HS-5 (cell line): ENCODE measurements around the gene HDAC9.

Experiments used
- DNase-seq: peaks from one replicate; pipeline ENCODE4 v3.0.0-alpha.2; 2012; ENCODE audit warnings: low read depth

Gene HDAC9

DNA sequence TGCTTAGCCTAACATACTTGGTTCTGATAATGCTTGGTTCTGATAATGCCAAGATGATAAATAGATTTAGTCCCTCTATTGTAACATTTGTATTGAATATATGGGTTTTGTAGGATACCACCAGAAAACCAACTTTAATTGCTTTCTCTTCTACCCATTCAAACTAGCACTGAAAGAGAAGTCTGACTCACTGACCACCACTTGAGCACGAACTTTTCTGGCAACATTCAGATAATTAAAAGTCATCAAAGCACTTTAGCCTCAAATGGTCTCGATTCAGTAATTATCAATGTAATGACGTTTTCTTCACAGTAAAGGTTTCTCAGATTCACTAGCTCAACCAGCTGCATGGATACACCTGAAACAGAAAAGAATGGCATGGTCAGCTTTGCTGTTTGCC is 63.0 kb downstream of the HDAC9 start:
- no peak for DNase-seq

DNA sequence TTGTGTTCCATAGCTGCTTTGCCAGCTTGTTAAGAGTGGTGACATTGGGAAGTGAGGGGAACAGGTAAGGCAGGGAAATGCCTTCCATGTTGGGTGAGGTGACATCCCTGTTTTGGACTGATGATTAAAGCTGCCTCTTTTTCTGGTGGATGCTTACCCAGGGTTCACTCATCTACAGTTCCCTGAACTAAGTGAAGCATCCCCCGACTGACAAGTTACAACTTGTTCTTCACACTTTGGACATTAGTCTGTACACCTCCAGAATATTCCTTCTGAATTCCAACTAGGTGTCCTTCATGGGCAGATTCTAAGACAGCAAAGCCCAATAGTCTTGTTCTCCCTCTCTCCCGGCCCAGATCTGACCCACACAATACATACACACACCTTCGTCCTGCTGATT is 63.4 kb downstream of the HDAC9 start:
- no peak for DNase-seq

DNA sequence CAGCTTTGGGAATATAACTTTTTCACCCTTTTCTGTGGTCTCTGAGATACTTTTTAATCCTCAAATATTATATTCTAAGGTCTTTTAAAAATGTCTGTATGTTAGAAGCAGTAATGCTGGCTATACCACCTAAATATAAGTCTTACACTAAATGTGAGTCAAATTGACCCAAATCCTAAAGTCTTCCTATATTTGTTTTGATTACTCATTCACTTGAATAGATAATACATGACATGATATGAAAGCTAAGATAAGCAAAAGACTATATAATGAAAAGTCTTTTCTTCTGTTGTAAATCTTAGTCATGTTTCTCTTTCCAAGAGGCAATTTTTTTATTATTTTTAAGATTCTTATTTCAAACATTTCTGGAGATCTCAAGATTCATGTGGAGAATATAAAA is 64.2 kb downstream of the HDAC9 start:
- DNase-seq: no peak

DNA sequence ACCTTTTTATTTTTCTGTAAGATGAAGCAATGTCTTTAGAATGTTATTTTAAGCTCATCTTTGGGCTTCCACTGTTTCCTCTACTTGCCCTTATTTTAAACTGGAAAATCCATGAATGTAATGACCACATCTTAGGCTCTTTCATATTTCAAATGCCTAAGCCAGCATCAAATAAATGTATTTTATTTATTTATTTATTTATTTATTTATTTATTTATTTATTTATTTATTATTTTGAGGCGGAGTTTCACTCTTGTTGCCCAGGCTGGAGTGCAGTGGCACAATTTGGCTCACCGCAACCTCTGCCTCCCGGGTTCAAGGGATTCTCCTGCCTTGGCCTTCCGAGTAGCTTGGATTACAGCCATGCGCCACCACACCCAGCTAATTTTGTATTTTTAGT is 69.2 kb downstream of the HDAC9 start:
- DNase-seq: no peak

DNA sequence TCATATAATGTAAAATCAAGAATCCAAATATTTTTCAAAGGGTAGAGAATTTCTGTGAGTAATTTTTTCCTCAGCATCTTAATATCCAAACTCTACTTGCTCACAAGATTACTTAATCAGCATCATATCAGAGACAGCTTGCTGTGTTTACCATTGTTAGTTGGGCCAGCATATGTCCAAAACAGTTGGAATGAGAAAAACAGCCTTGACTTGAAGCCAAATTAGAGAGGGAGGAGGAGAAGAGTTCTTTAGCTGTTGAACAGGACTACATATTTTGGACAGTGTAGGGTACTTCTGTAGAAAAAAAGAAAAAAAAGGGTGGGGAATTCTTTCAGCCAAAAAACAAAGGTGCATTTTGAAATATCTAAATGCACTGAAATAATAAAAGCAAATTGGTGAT is 69.8 kb downstream of the HDAC9 start:
- no peak for DNase-seq

DNA sequence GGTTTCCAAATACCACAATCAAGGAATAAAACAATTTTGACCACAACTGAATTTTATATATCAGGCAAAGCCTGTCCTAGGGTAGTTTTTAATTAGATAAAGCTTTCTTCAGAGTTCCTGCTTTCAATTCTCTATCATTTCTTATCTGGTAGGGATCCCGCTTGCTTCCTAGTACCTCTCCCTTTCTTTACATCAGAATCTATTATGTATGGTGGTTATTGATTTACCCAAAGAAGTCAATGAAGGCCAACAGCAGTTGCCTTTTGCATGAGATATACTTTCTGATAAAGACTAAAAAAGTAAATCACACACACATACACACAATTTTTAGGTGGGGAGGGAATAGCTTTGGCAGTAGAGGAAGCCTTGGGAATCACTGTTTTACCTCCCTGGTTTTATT is 70.7 kb downstream of the HDAC9 start:
- DNase-seq: no peak

DNA sequence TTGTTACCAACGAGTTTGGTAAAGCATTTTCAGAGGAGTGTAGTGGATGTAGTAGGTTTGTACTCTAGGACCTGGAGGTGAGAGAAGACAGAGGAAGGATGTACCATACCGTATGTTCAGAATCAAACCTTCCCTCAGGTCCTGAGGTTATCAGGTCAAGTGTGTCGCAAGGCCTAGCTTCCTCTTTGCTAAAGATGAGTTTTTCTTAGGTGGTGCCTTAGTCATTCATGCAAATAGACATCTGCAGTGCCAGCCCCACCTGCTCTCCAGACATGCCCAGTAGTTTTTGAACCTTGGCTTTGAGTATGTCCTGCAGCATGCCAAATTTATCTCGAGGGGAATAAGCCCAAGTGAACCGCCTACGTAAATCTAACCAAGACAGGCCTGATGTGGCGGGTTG is 71.3 kb downstream of the HDAC9 start:
- no peak for DNase-seq

DNA sequence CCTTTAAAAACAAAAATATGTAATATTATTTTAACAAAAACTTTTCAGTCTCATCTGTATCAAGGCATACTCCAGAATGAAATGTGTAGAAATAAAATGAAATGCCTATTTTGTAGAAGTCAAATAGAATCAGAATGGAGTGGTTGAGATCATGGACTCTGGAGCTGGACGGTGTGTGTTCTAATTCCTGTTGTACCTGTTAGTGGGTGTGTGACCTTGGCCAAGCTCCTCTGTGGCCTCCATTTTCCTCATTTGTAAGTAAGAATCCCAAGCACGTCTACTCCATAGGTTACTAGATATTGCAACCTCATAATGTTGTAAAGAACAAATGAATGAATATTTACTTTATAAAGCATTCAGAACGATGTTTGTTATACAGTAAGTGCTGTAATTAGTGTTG is 74.9 kb downstream of the HDAC9 start:
- no peak for DNase-seq

DNA sequence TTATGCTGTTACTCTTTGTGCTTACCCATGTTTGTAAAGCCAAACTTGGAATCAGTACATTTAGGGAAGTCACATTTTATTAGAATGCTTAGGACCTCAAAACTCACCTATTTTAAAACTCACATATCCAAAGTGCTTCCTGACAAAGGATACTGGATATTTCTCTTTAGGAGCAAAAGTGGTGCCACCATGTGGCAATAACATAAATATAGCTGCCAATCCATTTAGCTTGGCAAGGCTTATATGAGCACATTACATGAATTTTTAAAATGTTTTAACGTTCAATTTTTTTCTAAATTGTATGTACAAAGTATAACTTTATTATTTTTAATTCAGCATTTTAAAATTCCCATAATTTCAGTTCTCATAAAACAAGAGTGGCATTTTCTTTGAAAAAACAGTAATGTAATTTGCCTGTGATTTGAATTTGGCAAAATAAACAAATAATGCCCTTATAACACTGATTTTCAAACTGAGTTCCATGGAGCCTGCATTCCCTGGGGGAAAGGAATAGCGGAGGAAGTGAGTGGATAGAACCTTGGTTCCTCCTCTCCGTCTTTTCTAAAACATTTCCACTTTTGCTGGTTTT is 75.4 kb downstream of the HDAC9 start:
- DNase-seq: no peak

DNA sequence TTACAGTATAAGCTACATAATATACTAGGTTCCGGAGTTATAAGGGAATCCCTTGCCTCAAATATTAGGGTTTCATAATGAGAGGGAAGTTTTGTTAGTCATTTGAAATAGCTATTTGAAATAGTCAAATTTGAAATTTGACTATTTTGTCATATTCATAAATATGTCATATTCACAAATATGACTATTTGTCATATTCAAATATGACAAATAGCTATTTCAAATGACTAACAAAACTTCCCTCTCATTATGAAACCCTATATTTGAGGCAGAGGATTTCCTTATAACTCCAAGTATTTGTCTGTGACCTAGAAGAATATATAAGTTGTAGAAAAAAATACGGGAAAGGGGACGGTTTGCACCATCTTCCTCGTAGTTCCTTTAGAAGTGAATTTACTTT is 76.6 kb downstream of the HDAC9 start:
- no peak for DNase-seq

DNA sequence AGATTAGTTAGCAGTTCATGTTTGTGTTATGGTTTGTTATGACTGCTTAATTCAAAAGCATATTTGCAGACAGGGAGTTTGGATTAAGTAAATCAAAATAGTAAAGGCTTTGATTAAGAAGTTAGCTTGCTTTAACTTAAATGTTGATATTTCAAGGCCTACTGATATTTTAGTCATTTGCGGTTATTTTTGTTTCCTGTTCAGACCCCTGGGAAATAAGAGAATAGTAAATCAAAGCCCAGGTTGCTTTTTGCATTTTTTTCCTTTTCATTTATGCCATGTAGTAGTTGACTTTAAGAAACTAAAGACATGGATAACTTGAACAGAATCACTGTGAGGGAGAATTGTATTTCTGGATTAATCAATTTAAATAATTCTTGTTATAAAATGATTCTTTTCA is 77.3 kb downstream of the HDAC9 start:
- DNase-seq: no peak

DNA sequence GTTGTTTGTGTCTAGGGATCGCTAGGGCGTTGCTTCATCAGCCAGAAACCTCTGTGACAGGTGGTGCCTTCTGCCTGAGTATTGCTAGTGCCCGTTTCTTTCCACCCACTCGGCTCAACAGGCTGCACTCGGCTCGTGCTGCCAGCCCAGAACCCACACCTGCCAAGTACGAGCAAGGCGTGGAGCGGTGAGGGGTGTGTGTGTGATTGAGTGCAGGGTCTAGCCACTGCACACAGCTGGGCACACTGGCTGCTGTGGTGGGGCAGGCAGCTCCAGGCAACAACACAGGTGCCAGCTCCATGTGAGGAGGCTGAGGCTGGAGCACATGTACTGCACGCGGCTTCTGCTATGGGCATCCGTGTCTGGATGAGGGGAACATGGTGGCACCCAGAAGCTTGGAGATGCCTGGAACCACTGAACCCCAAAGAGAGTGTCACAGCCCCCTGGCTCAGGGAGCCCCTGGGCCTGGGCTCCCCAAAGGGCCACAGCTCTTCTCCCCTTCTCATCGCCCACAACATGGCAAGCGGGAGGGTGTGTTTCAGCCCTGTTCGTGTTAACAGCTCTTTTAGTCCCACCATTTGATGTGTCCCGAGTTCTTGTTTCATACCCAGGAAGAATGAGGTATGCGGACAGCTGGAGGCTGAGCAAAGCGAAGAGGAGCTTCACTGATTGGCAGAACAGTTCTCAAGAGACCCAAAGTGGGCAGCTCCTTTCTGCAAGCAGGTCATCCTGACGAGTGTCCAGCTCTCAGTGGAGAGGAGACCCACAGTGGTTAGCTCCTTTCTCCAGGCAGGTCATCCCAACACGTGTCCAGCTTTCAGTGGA is 78.1 kb downstream of the HDAC9 start:
- no peak for DNase-seq

DNA sequence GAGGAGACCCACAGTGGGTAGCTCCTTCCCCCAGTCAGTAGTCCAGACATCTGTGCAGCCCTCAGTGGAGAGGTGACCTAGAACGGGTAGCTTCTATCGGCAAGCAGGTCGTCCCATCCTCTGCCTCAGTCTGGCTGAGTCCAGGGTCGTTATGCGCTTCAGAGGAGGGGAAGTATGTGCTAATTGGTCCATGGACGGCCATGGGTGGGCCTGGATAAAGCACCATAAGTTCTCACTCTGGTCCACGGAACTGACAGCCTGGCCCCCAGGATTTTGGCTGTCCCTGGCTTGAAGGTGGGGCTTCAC is 78.6 kb downstream of the HDAC9 start:
- DNase-seq: no peak

DNA sequence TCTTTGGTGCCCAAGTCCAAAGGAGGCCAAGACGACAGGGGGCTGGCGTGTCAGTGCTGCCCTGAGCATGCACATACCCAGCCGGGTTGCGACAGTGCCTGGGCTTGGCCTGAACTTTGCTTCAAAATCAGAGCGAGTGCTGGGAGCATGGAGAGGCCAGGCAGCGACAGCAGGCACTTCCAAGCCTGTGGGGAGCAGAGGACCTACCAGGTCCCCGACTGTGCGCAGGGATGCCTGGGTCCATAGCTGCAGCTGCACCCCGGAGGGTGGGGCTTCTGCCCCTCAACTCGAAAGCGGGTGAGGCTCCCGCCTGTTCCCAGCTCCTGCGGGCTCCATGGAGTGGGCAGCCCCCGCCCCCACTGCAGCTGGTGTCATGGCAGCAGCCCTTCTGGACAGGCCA is 79.1 kb downstream of the HDAC9 start:
- DNase-seq: no peak

DNA sequence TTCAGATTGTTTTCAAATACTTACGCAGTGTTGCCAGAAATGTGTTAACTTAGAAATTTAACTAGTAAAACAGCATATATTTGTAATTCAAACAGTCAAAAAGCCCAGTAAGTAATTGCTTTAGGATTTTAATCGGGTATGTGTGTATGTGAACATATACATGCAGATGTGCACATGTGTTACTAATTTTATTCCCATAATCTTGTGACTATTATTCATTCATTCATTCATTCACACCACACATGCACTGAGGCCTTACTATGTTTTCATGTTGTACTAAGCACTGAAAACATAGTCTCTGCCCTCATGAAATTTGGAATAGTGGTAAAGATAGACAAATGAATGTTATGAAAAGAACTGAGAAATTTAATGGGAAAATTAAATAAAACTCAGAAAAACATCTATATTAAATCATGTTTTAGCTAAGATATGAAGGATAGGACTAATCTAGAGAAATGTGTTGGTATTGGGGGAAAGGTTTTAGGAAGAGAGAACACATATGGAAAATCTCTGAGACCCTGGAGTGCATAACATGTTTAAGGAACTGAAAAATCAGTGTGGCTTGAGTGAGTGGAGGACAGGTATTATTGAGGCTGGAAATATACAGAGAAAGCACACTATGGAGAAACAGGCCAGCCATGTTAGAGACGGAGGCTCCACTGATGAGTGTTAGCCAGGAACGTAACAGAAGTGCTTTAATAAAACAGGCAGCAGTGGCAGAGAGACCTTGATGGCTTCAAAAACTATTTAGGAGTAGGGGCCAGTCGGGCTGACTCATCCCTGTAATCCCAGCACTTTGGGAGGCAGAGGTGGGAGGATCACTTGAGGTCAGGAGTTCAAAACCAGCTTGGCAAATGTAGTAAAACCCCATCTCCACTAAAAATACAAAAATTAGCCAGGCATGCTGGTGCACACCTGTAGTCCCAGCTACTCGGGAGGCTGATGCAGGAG is 80.3 kb downstream of the HDAC9 start:
- no peak for DNase-seq

DNA sequence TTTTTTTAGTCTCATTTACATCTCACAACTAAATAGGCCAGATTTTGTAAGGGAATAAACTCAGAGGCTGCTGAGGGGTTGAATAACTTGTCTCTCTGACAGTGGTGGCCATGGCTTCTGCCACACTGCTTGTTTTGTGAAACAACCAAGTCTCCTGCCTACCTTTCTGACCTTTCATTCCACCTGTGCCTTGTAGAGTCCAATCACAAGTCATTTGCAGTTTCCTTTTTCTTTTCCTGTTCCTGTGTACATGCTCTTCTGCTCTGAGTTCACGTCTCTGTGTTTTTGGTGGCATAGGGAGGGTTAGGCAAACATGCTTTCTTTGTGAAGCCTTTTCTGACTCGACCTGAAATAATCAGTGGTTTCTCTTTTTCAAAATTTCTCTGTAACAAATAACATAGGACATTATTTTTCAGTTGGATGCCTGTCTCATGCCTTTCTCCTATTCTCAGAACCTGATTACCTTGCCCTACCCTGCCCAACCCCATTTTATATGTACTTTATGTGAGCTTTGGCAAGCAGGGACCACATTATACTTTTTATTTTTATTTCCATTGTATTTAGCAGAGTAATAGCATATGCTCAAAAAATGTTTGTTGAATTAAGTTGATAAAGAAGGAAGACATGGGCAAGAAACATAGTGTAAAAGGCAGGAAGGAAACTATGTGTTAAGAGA is 81.7 kb downstream of the HDAC9 start:
- no peak for DNase-seq

DNA sequence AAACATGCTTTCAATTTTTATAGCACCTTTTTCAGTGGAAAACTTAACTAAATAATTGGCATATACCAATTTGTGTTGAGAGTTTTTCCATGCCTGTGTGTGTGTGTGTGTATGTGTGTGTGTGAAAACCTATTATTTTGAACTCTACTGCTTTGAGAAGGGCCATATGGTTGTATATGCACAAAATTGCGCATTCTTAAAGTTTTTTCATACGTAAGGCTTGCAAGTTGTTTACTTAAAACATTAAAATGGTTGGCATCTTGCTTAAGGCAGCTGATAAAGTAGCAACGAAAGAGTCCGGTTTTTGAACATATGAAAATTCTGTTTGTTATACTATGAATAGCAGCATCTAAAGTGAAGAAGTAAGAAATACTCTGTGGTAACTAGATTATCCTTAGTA is 84.1 kb downstream of the HDAC9 start:
- no peak for DNase-seq

DNA sequence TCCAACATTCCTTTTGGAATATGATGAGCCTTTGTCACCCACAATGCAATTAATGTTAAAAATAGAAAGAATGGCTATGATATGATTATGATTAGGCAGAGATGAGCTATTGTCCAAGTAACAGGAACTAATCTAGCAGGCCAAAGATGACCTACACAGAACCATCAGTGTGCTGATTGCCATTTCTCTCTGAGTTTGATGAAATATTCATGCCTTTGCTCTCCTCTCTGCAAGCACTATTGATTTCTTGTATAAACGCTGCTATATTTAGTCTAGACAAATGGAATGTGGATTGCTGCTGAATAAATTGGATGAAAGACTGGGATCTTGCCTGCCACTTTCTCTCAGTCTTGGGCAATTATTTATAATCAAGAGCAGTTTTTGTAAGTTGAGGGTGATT is 85.4 kb downstream of the HDAC9 start:
- no peak for DNase-seq

DNA sequence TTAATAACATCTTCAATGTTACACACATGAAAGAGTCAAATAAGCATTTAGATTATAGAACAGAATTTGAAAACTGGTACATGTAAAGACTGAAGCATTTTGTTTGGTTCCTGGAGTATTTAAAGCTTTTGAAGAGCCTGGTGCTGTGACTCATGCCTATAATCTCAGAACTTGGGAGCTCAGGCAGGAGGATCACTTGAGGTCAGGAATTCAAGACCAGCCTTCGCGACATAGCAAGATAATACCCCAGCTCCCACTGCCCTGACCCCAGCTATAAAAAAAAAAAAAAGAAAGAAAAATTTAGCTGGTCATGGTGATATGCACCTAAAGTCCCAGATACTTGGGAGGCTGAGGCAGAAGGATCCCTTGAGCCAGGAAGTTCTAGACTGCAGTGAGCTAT is 87.8 kb downstream of the HDAC9 start:
- no peak for DNase-seq

DNA sequence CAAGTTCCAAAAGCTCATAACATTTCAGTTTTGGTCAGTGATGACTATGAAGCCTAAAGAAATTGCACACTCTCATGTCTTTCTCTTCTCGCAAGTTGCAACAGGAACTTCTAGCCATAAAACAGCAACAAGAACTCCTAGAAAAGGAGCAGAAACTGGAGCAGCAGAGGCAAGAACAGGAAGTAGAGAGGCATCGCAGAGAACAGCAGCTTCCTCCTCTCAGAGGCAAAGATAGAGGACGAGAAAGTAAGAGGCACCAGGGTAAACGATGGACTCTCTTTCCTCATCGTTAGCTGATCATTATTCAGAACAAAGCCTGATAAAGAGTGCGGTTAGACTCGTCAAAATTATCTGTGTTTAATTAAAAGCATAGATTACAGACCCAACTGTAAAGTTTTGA is 94.7 kb downstream of the HDAC9 start:
- DNase-seq: no peak

DNA sequence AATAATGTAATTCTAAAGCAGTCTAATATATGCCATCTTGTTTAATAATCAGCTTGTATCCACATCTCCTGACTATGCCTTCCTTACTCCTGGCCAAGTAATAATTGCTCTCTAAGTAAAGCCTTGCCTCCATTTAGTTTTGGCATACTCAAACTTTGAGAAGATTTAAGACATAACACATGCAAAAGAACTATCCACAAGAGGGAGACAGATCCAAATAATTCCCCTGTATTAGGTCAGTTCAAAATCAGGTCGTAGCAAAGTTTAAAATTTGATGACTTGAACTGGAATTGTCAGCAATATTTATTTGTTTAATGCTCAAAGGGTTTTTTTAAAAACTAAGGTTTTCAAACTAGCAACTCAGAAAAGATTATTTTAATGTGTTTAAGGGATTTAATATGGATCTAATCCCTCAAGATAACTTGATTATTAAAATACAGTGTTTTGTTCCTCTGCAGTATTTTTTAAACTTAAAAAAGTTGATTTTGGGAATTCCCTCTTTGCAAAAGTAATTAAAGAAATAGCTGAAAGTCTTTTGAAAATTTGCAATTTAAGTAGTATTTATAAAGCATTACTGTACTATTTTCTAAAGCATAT is 95.3 kb downstream of the HDAC9 start:
- DNase-seq: no peak

DNA sequence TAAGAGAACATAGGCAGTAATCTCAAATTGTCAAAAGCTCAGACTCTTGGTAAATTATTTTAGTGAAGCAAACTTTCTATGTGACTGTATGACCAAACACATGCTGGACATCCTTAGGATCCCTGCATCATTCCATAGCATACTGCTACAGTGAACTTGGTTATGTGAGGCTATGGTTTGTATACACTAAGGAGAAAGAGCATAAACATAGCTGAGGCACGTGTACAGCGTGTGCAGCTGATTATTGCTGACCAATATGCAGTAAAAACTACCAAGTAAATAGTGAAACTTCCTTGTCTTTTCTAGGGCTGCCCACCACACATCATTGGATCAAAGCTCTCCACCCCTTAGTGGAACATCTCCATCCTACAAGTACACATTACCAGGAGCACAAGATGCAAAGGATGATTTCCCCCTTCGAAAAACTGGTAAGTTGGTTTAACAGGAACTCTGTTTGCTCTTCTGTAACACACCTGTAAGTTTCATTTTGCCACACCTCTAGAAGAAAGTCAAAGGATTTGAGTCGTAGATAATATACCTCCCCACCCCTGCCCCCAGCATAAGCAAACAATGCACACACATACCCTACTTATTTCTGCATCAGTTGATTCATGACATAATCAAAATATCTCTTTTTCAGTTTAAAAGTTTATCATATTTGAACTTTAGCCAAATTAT is 98.2 kb downstream of the HDAC9 start:
- DNase-seq: no peak
